HG02840 (cell line): Measurements from ENCODE around the gene PTK6.

ENCODE experiments used
- ATAC-seq: cut with Tn5 transposase; IDR thresholded peaks from one replicate; pipeline ENCODE4 v1.9.1; 2021; ENCODE audit warnings: mild to moderate bottlenecking, moderate library complexity, moderate number of reproducible peaks; ENCODE audit not compliant: unreplicated experiment, low FRiP score

Gene PTK6

GRCh38 chr20:63497138-63497945, 39.8 kb downstream of the PTK6 start:
- no peak for ATAC-seq

GRCh38 chr20:63496596-63497120, 40.5 kb downstream of the PTK6 start:
- ATAC-seq, result no peak

GRCh38 chr20:63495741-63496595, 41.2 kb downstream of the PTK6 start:
- ATAC-seq, result no peak

- no peak for ATAC-seq
Observed at GRCh38 chr20:63495167-63495720, 41.9 kb downstream of the PTK6 start.

GRCh38 chr20:63494420-63495166, 42.6 kb downstream of the PTK6 start:
- ATAC-seq, result no peak

- ATAC-seq, result no peak
Observed at GRCh38 chr20:63494084-63494419, 43.1 kb downstream of the PTK6 start.

GRCh38 chr20:63493563-63494020, 43.6 kb downstream of the PTK6 start:
- no peak for ATAC-seq

GRCh38 chr20:63492982-63493381, 44.2 kb downstream of the PTK6 start:
- no peak for ATAC-seq

- ATAC-seq, result no peak
Observed at GRCh38 chr20:63492518-63492917, 44.7 kb downstream of the PTK6 start.

GRCh38 chr20:63491635-63492230, 45.4 kb downstream of the PTK6 start:
- ATAC-seq, result no peak

GRCh38 chr20:63491078-63491477, 46.1 kb downstream of the PTK6 start:
- ATAC-seq, result no peak

- no peak for ATAC-seq
Observed at GRCh38 chr20:63490416-63490815, 46.8 kb downstream of the PTK6 start.

GRCh38 chr20:63488315-63489251, 48.6 kb downstream of the PTK6 start:
- ATAC-seq, result no peak

- no peak for ATAC-seq
Observed at GRCh38 chr20:63487781-63488241, 49.4 kb downstream of the PTK6 start.

- ATAC-seq, result no peak
Observed at GRCh38 chr20:63487116-63487764, 49.9 kb downstream of the PTK6 start.

GRCh38 chr20:63486300-63486855, 50.8 kb downstream of the PTK6 start:
- no peak for ATAC-seq

- no peak for ATAC-seq
Observed at GRCh38 chr20:63484651-63485403, 52.3 kb downstream of the PTK6 start.
